ENCODE data around the gene USF1. TPM values are rescaled to one million over a fixed set of nuclear protein-coding genes. Genes with fewer than 3 reads are reported as not detected.

USF1 gene
- total RNA-seq, 2 experiments from 2014 or later: 60.9 to 83.1 TPM

DNA sequence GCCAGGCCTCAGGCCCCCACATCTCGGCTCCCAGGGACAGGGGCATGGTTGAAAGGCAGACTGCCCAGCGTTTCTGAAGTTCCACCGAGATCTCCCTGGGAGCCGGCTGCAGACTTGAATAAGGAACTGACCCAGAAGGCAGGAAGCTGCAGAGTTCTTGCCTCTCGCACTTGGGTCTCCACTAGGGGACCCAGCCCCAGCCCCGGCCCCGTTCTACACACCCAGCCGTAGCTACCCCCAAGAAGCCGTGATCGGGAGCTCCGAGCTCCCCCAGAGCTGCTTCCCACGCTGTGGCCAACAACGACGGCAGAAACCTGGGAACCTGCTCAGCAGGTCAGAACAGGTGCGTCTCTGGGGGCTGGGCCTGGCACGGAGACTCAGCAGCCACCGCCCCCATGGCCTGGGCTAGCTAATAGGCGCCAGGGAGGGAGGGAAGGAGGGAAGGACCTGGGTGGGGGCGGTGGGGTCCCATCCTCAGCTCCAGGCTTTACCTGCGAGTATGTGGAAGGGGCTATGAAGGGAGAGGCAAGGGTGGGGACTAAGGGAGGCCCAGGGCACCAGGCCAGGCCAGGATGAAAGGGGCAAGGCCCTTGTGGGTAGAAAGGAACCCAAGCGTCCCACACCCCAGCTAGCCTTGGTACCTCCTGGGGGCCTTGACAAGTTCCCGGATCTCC lies 43.6 kb upstream of the USF1 start, which contains the start of gene NECTIN4:
Gene NECTIN4, minus strand, starts transcription at position 308 of the 674 bp plus-strand sequence. Its CDS starts 262 bp downstream, at position 46.
- DNase-seq (ENCODE audit: low spot score): no peak
- POLR2A ChIA-PET: interaction anchor here (0.6 kb wide), 1 partner anchor 51 kb away, joined by 3 read pairs; no protein-coding TSS in a partner anchor
- CTCF ChIA-PET (ENCODE audit: unreplicated experiment): no interaction called here
- H3K4me3 ChIP-seq (ENCODE audit: low read depth, low read length, poor library complexity, severe bottlenecking): no peak within 1 kb of the TSS
- no peak within 1 kb of the TSS for H3K4me2 ChIP-seq (ENCODE audit: low read length)
- BruUV-seq (replicated peaks): no TSS peak
- no peaks in the 10 kb centered on the region for H3K79me2 ChIP-seq (ENCODE audit: insufficient read depth, low read depth, low read length)
- H3K9me2 ChIP-seq (ENCODE audit: insufficient read depth, low read length): no peaks in the 10 kb centered on the region
- intact Hi-C loops (cut with micrococcal nuclease; ENCODE audit: unreplicated experiment): no loop called here
- H3K9me3 ChIP-seq (ENCODE audit: low read length): no peaks in the 10 kb centered on the region
- H3K4me1 ChIP-seq (ENCODE audit: insufficient read depth, low read length, poor library complexity, severe bottlenecking): no peaks in the 10 kb centered on the region
- no peaks in the 10 kb centered on the region for H3K36me3 ChIP-seq (ENCODE audit: insufficient read depth, low read length)
- no peak for TF ChIP-seq EZH2phosphoT487 (IDR thresholded peaks at IDR 0.05; ENCODE audit: borderline replicate concordance, low read depth, low read length)
- H2AFZ ChIP-seq (ENCODE audit: low read length): no peak within 1 kb of the TSS
- no peak within 1 kb of the TSS for H3K27ac ChIP-seq (ENCODE audit: low read depth, low read length, poor library complexity, severe bottlenecking)
- no peaks in the 10 kb centered on the region for H4K20me1 ChIP-seq (ENCODE audit: insufficient read depth, low read length)

DNA sequence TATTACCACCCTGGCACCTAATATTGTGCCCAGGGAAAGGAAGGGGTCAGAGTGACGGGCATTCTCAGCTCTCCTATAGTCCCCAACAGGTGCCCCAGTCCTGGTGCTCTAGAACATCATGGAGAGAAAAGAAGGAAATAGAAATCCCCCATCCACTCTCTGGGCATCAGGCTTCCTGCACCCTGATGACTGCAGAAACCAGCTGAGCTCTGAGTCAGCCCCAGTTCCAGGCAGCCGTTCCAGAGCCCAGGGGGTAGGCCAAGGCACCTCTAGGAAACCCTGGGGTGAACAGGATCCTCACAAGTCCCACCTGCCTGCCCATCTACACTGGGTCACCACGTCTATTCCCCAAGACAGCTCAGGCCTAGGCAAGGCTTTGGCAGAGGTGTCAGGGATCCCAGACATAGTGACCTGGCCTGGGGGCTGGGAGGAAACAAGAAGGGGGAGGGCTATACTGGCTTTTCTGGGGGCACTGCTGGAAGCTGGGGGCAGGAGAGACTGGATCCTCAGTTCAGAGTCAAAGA lies 42.9 kb upstream of the USF1 start:
- Histone ChIP-seq H3K79me2 (ENCODE audit: insufficient read depth, low read depth, low read length) (no peaks in the 10 kb centered on the region), H3K4me1 (ENCODE audit: insufficient read depth, low read length, poor library complexity, severe bottlenecking) (no peaks in the 10 kb centered on the region), H3K27ac (ENCODE audit: low read depth, low read length, poor library complexity, severe bottlenecking) (no peak overlapping the region), H3K9me3 (ENCODE audit: low read length) (no peaks in the 10 kb centered on the region), H3K4me3 (ENCODE audit: low read depth, low read length, poor library complexity, severe bottlenecking) (no peak overlapping the region), H3K4me2 (ENCODE audit: low read length) (no peak overlapping the region), H3K9me2 (ENCODE audit: insufficient read depth, low read length) (no peaks in the 10 kb centered on the region), H2AFZ (ENCODE audit: low read length) (no peak overlapping the region), H3K36me3 (ENCODE audit: insufficient read depth, low read length) (no peaks in the 10 kb centered on the region), H4K20me1 (ENCODE audit: insufficient read depth, low read length) (no peaks in the 10 kb centered on the region)
- TF ChIP-seq, protein P1, sequence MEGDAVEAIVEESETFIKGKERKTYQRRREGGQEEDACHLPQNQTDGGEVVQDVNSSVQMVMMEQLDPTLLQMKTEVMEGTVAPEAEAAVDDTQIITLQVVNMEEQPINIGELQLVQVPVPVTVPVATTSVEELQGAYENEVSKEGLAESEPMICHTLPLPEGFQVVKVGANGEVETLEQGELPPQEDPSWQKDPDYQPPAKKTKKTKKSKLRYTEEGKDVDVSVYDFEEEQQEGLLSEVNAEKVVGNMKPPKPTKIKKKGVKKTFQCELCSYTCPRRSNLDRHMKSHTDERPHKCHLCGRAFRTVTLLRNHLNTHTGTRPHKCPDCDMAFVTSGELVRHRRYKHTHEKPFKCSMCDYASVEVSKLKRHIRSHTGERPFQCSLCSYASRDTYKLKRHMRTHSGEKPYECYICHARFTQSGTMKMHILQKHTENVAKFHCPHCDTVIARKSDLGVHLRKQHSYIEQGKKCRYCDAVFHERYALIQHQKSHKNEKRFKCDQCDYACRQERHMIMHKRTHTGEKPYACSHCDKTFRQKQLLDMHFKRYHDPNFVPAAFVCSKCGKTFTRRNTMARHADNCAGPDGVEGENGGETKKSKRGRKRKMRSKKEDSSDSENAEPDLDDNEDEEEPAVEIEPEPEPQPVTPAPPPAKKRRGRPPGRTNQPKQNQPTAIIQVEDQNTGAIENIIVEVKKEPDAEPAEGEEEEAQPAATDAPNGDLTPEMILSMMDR (conservative IDR thresholded peaks at IDR 0.05; ENCODE audit: low read length): no peak
- TF ChIP-seq EZH2phosphoT487 (IDR thresholded peaks at IDR 0.05; ENCODE audit: borderline replicate concordance, low read depth, low read length): no peak
- POLR2A ChIA-PET: interaction anchor here (0.6 kb wide), 1 partner anchor 52 kb away, joined by 3 read pairs; no protein-coding TSS in a partner anchor
- intact Hi-C loops (cut with micrococcal nuclease; ENCODE audit: unreplicated experiment): no loop called here
- BruUV-seq (replicated peaks): no TSS peak
- CTCF ChIA-PET (ENCODE audit: unreplicated experiment): no interaction called here
- DNase-seq (ENCODE audit: low spot score): no peak

DNA sequence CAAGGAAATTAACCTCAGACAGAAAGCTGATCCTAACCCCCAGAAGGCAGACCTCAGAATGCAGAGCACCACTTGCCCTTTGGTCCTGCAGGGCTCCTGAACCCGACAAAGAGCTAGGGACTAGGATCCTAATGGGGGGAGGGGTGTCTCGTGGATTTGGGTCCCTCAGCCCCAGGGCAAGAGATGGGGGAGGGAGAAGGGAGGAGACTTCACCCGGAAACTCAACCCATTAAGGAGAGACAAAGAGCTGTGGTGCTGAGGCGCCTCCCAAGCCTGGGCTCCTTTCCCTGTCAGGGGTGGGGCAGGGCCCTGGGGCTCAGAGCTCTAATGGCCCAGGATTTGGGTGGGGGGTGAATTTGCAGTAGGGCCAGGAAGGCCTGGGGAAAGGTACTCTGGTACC lies 40.7 kb upstream of the USF1 start:
- no peak overlapping the region for H3K4me2 ChIP-seq (ENCODE audit: low read length)
- no peaks in the 10 kb centered on the region for H3K4me1 ChIP-seq (ENCODE audit: insufficient read depth, low read length, poor library complexity, severe bottlenecking)
- no peaks in the 10 kb centered on the region for H3K79me2 ChIP-seq (ENCODE audit: insufficient read depth, low read depth, low read length)
- BruUV-seq (replicated peaks): no TSS peak
- H3K36me3 ChIP-seq (ENCODE audit: insufficient read depth, low read length): no peaks in the 10 kb centered on the region
- no peak overlapping the region for H3K4me3 ChIP-seq (ENCODE audit: low read depth, low read length, poor library complexity, severe bottlenecking)
- H4K20me1 ChIP-seq (ENCODE audit: insufficient read depth, low read length): no peaks in the 10 kb centered on the region
- no peaks in the 10 kb centered on the region for H3K9me3 ChIP-seq (ENCODE audit: low read length)
- no peak for DNase-seq (ENCODE audit: low spot score)
- CTCF ChIA-PET (ENCODE audit: unreplicated experiment): no interaction called here
- no peak overlapping the region for H3K27ac ChIP-seq (ENCODE audit: low read depth, low read length, poor library complexity, severe bottlenecking)
- no peak overlapping the region for H2AFZ ChIP-seq (ENCODE audit: low read length)
- no peak for TF ChIP-seq EZH2phosphoT487 (IDR thresholded peaks at IDR 0.05; ENCODE audit: borderline replicate concordance, low read depth, low read length)
- TF ChIP-seq, protein P1 (conservative IDR thresholded peaks at IDR 0.05; ENCODE audit: low read length): no peak
- no peaks in the 10 kb centered on the region for H3K9me2 ChIP-seq (ENCODE audit: insufficient read depth, low read length)
- intact Hi-C loops (cut with micrococcal nuclease; ENCODE audit: unreplicated experiment): no loop called here
- POLR2A ChIA-PET: interaction anchor here (0.9 to 2.0 kb wide), 2 partner anchors 16 to 134 kb away, joined by 3 to 9 read pairs; partner anchors contain the start of gene ARHGAP30
